Activated T-cell treated with anti-CD3 and anti-CD28 coated beads, Interleukin-2, amount 50 U/mL, for 72 hours (primary cell): Measurements from ENCODE around the gene ZSWIM3. TPM values are rescaled to one million over a fixed set of nuclear protein-coding genes. Genes with fewer than 3 reads are reported as not detected.

Experiments used
- ATAC-seq, 2 donors: fragments of 150-1000 bp; cut with Tn5 transposase; replicated peaks in 1 of 2; 2 replicates each; pipeline ENCODE4 v1.10.0; 2021; ENCODE audit warnings: moderate library complexity in 2 of 2, mild to moderate bottlenecking in 1 of 2
- DNase-seq, 2 donors: peaks; one replicate each; pipeline ENCODE4 v3.0.0; 2021 to 2022; ENCODE audit warnings: mixed read lengths in 1 of 2
- H3K27ac Mint-ChIP-seq: one replicate; pipeline ENCODE4 v1.8.0; 2022; ENCODE audit warnings: mild to moderate bottlenecking, moderate library complexity, mixed read lengths
- H3K27me3 Mint-ChIP-seq: one replicate; pipeline ENCODE4 v1.8.0; 2022; ENCODE audit warnings: low read depth, mixed read lengths
- H3K36me3 Mint-ChIP-seq, 2 donors: one replicate each; pipeline ENCODE4 v1.8.0; 2022; ENCODE audit warnings: mixed read lengths in 2 of 2, mild to moderate bottlenecking in 1 of 2; ENCODE audit not compliant: insufficient read depth in 2 of 2
- H3K4me1 Mint-ChIP-seq: one replicate; pipeline ENCODE4 v1.8.0; 2022; ENCODE audit warnings: low read depth, mixed read lengths
- H3K4me3 Mint-ChIP-seq, 2 donors: one replicate each; pipeline ENCODE4 v1.8.0; 2022; ENCODE audit warnings: mild to moderate bottlenecking in 2 of 2, mixed read lengths in 2 of 2, moderate library complexity in 2 of 2
- H3K9me3 Mint-ChIP-seq, 2 donors: one replicate each; pipeline ENCODE4 v1.8.0; 2022; ENCODE audit warnings: mixed read lengths in 2 of 2
- total RNA-seq, 2 donors: library from RNA; stranded (reverse); gene quantifications; one replicate each; pipeline ENCODE4 v1.2.3, GENCODE V29; 2022

ZSWIM3 gene
- total RNA-seq, result 1 to 10 TPM; 6.5 to 6.7 TPM

DNA sequence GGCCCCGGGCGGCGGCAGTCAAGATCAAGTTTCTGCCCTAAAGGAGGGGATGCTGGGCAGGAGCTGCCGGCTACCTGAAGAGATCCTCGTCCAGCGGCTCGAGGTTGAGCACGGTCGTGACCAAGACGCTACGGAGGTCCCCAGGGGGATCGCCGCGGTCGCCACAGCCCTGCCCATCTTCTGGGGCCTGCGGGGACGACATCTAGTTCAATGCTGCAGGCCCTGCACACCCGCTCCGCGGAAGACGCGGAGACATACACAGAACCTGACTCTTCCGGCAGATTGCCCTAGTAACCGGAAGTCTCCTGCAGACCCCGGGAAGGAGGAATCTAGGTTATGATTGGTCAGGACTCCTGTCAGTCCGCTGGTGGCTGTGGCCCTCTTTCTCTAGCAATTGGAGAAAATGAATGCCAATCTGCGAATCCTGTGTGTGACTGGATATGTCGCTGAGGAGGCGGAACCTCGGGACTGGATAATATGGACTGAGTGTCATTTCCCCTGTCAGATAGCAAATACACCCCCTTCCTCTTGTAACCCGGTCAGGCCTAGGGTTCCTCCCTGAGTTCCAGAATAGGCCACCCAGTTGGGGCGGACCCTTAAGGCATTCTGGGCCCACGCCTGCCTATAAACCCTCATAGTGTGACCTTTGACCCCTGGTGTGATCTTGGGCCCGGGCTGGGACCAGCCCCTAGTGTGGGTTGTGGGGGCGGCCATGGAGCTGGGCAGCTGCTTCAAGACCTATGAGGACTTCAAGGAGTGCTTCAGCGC is at the start of gene ZSWIM3, which contains the start of gene ACOT8:
Gene ZSWIM3, plus strand, starts transcription at position 501 of the 768 bp plus-strand sequence. Its CDS starts 212 bp downstream, at position 713.
Gene ACOT8, minus strand, starts transcription at position 279 of the 768 bp plus-strand sequence. Its CDS starts 77 bp downstream, at position 202.
- H3K27ac Mint-ChIP-seq, result peak within 1 kb of the TSS; percentile 97
- peak; percentile 94 to 97 for DNase-seq
- H3K36me3 Mint-ChIP-seq, result peaks cover under 1 to 2% of the 10 kb centered on the region in 2 donors
- H3K4me1 Mint-ChIP-seq, result peaks cover 60% of the 10 kb centered on the region
- no peaks in the 10 kb centered on the region for H3K9me3 Mint-ChIP-seq
- no peaks in the 10 kb centered on the region for H3K27me3 Mint-ChIP-seq
- H3K4me3 Mint-ChIP-seq, result peak within 1 kb of the TSS; percentile 95 to 98
- ATAC-seq, result peak; percentile 97

DNA sequence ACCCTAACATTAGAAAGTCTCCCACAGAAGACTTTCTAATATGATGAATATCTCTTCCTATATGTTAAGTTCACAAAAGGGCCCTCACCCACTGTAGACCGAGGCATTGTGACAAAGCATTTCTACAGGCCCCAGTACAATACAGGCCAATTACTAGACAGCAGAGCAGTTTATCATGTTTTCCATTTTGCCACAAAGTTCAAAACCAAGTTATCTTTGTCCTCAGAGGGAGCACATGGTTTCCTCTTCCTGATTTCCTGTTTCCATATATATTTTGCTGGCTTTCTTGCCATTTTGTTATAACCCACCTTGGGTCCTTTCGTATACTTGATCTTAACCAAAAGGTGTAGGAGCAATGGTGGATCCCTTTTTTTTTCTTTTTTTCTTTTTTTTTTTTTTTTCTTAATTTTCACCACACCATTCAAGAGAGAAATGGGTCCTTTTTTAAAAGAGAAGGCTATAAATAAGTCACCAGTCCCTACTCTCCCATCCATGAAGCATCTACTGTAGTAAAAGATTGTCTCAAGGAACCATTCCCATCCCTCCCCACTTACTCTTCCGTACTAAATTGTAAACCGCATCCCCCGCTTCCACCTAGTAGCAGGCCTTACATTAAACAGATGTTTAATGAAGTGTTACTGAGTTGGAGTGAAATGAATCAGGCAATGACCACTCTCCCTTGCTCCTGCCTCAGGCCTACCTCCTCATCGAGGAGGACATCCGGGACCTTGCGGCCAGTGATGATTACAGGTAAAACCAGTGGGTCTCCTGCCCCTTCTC is 47.0 kb upstream of the ZSWIM3 start:
- Mint-ChIP-seq H3K36me3 (peaks cover 13 to 36% of the 10 kb centered on the region in 2 donors), H3K27ac (no peak overlapping the region), H3K4me1 (peaks cover 26% of the 10 kb centered on the region), H3K4me3 (no peak overlapping the region), H3K27me3 (no peaks in the 10 kb centered on the region), H3K9me3 (no peaks in the 10 kb centered on the region)
- DNase-seq, result no peak
- no peak for ATAC-seq

GRCh38 chr20:45812157-45813005 is 45.0 kb upstream of the ZSWIM3 start, which contains the start of gene UBE2C:
Gene UBE2C, plus strand, starts transcription at chr20:45812644. Its CDS starts 52 bp downstream, at chr20:45812696.
- Mint-ChIP-seq H3K9me3 (no peaks in the 10 kb centered on the region), H3K4me1 (peaks cover 36% of the 10 kb centered on the region), H3K4me3 (peak within 1 kb of the TSS; percentile 86 to 96), H3K36me3 (peaks cover 14 to 42% of the 10 kb centered on the region in 2 donors), H3K27me3 (no peaks in the 10 kb centered on the region), H3K27ac (peak within 1 kb of the TSS; percentile 93)
- peak; percentile 93 to 96 for DNase-seq
- peak; percentile 99 for ATAC-seq

GRCh38 chr20:45813006-45813340 is 44.4 kb upstream of the ZSWIM3 start:
- Mint-ChIP-seq H3K36me3 (peaks cover 14 to 40% of the 10 kb centered on the region in 2 donors), H3K27ac (peak overlapping the region; percentile 93), H3K27me3 (no peaks in the 10 kb centered on the region), H3K4me1 (peaks cover 36% of the 10 kb centered on the region), H3K4me3 (peak overlapping the region; percentile 86 to 96), H3K9me3 (no peaks in the 10 kb centered on the region)
- ATAC-seq, result no peak
- no peak for DNase-seq

- H3K27me3 Mint-ChIP-seq, result no peaks in the 10 kb centered on the region
- peaks cover 14 to 39% of the 10 kb centered on the region in 2 donors for H3K36me3 Mint-ChIP-seq
- H3K4me1 Mint-ChIP-seq, result peaks cover 36% of the 10 kb centered on the region
- H3K4me3 Mint-ChIP-seq, result peak overlapping the region; percentile 86 to 96
- peak overlapping the region; percentile 93 for H3K27ac Mint-ChIP-seq
- ATAC-seq, result no peak
- no peaks in the 10 kb centered on the region for H3K9me3 Mint-ChIP-seq
- no peak for DNase-seq
These were observed 43.9 kb upstream of the ZSWIM3 start for GRCh38 chr20:45813489-45813888.

DNA sequence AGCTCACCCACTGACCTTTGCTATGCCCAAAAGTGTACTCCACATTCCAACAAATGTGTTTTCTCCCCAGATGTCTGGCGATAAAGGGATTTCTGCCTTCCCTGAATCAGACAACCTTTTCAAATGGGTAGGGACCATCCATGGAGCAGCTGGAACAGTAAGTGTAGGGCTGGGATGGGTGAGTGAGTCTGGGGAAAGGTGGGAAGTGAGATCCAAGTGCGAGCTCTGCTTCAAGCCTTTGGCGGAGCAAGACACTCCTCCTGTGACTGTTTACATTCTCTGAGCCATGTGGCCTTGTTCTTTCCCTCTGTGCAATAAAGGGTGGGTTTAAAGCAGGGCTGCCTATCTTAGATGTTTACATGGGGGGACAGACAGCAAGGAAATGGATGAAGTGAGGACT is 43.1 kb upstream of the ZSWIM3 start:
- H3K4me1 Mint-ChIP-seq, result peaks cover 36% of the 10 kb centered on the region
- H3K9me3 Mint-ChIP-seq, result no peaks in the 10 kb centered on the region
- no peak overlapping the region for H3K27ac Mint-ChIP-seq
- ATAC-seq, result no peak
- H3K27me3 Mint-ChIP-seq, result no peaks in the 10 kb centered on the region
- no peak for DNase-seq
- peak overlapping the region in 1 of 2 donors; percentile 17 for H3K4me3 Mint-ChIP-seq
- H3K36me3 Mint-ChIP-seq, result peaks cover 14 to 39% of the 10 kb centered on the region in 2 donors

GRCh38 chr20:45816951-45817350 is 40.5 kb upstream of the ZSWIM3 start:
- H3K27me3 Mint-ChIP-seq, result peaks cover 10% of the 10 kb centered on the region
- DNase-seq (no peak), ATAC-seq (no peak)
- peaks cover 25% of the 10 kb centered on the region for H3K4me1 Mint-ChIP-seq
- no peak overlapping the region for H3K4me3 Mint-ChIP-seq
- H3K27ac Mint-ChIP-seq, result peak overlapping the region; percentile 5
- H3K9me3 Mint-ChIP-seq, result no peaks in the 10 kb centered on the region
- peaks cover 11 to 24% of the 10 kb centered on the region in 2 donors for H3K36me3 Mint-ChIP-seq

DNA sequence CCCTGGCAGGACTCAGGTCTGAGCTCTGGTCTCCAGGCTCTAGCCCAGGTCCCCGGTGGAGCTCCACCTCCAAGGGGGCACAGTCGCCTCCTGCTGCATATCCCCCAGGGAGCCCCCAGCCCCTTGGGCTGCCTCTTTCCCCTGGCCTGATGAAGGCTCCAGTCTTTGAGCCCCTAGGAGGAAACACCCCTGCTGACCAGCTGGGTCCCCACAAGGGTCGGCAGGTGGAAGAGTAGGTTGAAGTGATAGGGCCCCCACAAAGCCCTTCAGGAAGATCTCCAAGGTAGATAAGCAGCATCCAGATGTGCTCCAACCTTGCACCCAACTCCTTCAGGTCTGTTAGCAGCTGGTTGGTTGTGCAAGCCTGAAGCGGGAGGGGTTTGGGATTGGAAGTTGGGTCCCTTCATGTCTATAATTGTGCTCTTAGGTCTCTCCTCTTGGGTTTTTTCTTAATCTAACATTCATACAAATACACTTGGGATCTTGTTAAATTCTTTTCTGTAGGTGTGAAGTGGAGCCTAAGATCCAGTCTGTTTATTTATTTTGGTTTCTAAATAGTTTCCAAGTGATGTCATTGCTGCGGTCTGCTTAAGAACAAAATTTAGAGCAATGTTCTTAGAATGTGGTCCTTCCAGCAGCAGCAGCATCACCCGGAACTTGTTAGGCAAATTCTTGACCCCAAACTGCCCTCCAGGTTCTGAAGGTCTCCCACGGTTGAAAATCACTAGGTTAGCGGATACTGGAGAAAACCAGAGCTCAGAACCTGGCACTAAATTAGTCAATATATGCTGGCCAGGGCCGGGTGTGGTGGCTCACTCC is 39.8 kb upstream of the ZSWIM3 start:
- Mint-ChIP-seq H3K4me1 (peaks cover 22% of the 10 kb centered on the region), H3K9me3 (no peaks in the 10 kb centered on the region), H3K36me3 (peaks cover 11 to 22% of the 10 kb centered on the region in 2 donors), H3K4me3 (no peak overlapping the region), H3K27ac (no peak overlapping the region), H3K27me3 (peaks cover 16% of the 10 kb centered on the region)
- ATAC-seq, result no peak
- DNase-seq, result no peak

- DNase-seq, result no peak
- Mint-ChIP-seq H3K36me3 (peaks cover 8 to 16% of the 10 kb centered on the region in 2 donors), H3K4me1 (peaks cover 20% of the 10 kb centered on the region), H3K27me3 (peaks cover 22% of the 10 kb centered on the region), H3K9me3 (no peaks in the 10 kb centered on the region), H3K4me3 (no peak overlapping the region), H3K27ac (no peak overlapping the region)
- no peak for ATAC-seq
These were observed 39.2 kb upstream of the ZSWIM3 start for GRCh38 chr20:45818239-45818638.

DNA sequence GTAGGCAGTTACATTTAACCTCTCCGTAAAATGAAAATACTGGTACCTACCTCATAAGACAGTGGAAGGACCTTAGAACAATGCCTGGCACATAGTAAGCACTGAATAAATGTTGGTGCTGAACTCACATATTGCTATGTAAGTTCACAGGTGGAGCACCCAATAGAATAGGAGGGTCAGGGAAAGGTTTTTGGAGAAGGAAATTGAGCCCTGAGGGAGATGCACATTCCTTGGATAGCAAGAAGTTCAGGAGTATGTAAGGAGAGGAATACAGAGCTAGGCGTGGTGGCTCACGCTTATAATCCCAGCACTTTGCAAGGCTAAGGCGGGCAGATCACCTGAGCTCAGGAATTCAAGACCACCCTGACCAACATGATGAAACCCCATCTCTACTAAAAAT is 37.9 kb upstream of the ZSWIM3 start:
- no peak for DNase-seq
- peaks cover 35% of the 10 kb centered on the region for H3K27me3 Mint-ChIP-seq
- no peak overlapping the region for H3K4me3 Mint-ChIP-seq
- H3K36me3 Mint-ChIP-seq, result peaks cover 5 to 10% of the 10 kb centered on the region in 2 donors
- no peak overlapping the region for H3K27ac Mint-ChIP-seq
- H3K4me1 Mint-ChIP-seq, result peaks cover 27% of the 10 kb centered on the region
- no peaks in the 10 kb centered on the region for H3K9me3 Mint-ChIP-seq
- no peak for ATAC-seq

DNA sequence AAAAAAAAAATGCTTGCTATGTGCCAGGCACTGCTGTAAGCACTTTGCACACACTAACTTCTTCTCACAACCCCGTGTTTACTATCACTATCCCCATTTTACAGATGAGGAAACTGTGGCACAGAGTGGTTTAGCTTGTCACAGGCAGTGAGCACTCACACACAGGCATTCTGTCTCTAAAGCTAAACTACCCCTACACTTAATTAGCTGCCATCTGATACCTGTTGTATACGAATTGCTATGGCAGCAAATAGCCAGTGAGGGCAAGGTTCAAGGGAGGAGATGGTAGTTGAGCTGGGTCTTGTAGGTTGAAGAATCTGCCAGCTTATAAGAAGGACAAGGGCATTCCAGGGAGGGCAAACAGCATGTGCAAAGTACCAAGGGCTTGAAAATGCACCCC is 35.5 kb upstream of the ZSWIM3 start:
- Mint-ChIP-seq H3K27ac (no peak overlapping the region), H3K4me3 (no peak overlapping the region), H3K9me3 (no peaks in the 10 kb centered on the region), H3K27me3 (peaks cover 41% of the 10 kb centered on the region), H3K4me1 (peaks cover 18% of the 10 kb centered on the region), H3K36me3 (peaks cover 0 to under 1% of the 10 kb centered on the region in 2 donors)
- ATAC-seq, result no peak
- no peak for DNase-seq

DNA sequence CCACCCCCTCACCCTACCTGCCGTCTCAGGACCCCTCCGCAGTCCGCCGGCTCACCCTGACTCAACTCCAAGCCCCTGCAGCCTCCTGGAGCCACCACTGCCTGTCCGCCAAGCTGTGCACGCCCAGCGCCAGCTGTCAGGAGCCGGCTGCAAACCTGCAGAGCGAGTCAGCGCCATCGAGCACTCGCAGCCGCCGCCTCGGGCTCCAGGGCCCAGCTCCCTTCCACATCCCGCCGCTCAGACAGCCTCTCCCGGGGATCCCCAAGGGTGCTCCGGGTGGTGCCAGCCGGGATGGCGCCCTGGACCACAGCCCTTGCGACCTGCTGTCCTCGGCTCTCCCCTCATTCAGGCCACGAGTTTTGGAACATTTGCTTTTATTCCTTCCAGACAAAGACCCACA is 34.6 kb upstream of the ZSWIM3 start:
- Mint-ChIP-seq H3K4me3 (peak overlapping the region; percentile 10 to 45), H3K4me1 (peaks cover 18% of the 10 kb centered on the region), H3K27ac (no peak overlapping the region), H3K36me3 (no peaks in the 10 kb centered on the region), H3K9me3 (no peaks in the 10 kb centered on the region), H3K27me3 (peaks cover 41% of the 10 kb centered on the region)
- DNase-seq (peak in 1 of 2 donors; percentile 15), ATAC-seq (peak in 1 of 2 donors; percentile 23)
